NCI-H1105 (cell line): ENCODE measurements around the gene ISLR2.
A peak's percentile ranks its signal among the peaks of the same experiment; 100 is the strongest.
"Not testable (repeated sequence)": the region's sequence is repeated elsewhere in the genome, so short reads cannot be mapped to it uniquely, and the experiment has no call there.

Source experiments
- DNase-seq: peaks from one replicate; lab custom pipeline; 2025; lab: John Stamatoyannopoulos, UW

ISLR2 gene, protein sequence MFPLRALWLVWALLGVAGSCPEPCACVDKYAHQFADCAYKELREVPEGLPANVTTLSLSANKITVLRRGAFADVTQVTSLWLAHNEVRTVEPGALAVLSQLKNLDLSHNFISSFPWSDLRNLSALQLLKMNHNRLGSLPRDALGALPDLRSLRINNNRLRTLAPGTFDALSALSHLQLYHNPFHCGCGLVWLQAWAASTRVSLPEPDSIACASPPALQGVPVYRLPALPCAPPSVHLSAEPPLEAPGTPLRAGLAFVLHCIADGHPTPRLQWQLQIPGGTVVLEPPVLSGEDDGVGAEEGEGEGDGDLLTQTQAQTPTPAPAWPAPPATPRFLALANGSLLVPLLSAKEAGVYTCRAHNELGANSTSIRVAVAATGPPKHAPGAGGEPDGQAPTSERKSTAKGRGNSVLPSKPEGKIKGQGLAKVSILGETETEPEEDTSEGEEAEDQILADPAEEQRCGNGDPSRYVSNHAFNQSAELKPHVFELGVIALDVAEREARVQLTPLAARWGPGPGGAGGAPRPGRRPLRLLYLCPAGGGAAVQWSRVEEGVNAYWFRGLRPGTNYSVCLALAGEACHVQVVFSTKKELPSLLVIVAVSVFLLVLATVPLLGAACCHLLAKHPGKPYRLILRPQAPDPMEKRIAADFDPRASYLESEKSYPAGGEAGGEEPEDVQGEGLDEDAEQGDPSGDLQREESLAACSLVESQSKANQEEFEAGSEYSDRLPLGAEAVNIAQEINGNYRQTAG

DNA sequence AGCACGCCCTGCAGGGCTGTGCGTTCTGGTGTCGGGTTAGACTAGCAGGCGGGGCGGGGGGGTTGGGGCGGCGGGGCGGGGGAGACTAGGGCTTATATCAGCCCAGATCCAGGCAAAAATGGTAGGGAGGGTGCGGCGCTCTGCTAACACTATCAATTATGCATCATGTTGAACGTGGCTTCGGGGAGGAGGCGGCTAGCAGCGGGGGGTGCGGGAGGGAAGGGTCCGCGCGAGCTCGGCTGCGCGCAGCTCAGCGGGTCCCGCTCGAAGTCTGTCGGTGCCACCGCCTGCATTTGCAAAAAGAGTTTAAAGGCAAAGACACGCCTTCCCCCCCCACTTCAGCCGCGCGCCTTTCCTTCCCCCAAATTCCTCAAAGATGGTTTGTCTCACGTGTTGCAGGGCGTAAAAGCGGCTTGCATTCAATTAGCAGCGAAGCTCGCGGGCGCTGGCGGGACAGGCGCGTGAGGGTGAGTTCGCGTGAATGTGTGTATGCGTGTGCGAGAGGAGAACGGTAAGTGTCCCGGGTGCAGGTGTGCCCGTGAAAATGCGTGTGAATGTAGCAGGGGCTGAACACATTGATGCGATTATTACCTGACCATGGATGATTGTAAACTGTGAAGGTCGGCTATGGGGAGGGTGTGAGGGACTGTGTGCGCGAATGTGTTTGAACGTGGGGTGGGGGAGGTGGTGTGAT is at the start of gene ISLR2:
ISLR2 (plus strand) TSS at position 432 of the 694 bp plus-strand sequence. CDS start 2,169 bp downstream, outside the sequence.
- no peak for DNase-seq

DNA sequence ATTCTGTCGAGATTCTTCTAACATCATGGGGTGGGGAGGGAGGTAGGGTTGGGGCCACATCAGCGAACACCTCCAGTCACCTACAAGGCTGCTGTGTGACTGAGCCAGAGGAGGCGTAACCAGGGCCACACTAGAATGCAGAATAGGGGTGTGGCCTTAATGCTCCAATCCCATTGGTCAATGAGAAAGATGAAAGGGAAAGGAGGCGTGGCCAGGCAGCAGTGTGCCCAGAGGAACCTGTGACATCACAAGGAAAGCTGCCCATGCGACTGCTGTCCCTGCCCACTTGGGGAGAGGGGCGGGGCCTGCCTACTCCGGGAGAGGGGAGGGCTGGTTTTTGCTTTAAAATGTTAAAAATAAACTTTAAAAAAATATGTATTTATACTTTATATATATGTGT is 47.9 kb upstream of the ISLR2 start, which contains the start of gene GOLGA6A:
GOLGA6A (minus strand) TSS at position 101 of the 400 bp plus-strand sequence; CDS start at position 60, 41 bp downstream.
- not testable (repeated sequence) for DNase-seq

DNA sequence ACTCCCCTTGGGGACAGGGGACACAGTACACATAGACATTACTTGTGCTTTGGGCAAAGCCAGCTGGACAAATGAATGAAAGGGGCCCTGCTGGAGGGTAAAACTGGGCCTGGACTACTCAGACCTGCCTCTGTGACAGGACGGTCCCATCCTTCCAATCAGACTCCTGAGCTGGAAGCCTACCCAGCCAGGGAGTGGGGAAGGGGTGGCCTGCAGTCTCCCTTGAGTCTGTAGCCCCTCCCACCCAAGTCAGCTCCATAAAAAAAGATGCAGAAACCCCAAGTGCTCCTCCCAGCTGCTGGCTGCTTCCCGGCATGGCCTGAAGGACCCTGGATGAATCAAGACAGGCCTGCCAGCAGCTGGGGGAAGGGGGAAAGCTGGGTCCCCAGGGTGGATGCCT is 35.8 kb upstream of the ISLR2 start:
- not testable (repeated sequence) for DNase-seq

DNA sequence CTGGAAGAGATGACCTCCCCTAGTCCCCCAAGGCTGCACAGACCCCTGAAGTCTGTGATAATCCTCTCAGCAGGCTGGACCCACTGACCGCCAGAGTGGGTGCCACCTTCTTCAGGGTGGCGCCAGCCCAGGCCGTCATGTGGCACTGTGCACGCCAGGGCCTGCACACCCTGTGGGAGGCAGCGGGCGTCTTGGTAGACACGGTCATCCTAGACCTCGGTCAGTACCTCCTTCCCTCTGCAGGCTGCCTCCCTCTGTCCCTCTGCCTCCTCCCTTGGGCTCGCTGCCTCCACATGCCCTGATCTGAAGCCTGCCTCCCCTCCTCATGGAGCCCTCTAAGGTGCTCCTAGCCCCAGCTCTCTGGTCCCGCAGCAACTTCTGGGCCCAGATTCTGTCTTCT is 34.8 kb upstream of the ISLR2 start:
- not testable (repeated sequence) for DNase-seq

DNA sequence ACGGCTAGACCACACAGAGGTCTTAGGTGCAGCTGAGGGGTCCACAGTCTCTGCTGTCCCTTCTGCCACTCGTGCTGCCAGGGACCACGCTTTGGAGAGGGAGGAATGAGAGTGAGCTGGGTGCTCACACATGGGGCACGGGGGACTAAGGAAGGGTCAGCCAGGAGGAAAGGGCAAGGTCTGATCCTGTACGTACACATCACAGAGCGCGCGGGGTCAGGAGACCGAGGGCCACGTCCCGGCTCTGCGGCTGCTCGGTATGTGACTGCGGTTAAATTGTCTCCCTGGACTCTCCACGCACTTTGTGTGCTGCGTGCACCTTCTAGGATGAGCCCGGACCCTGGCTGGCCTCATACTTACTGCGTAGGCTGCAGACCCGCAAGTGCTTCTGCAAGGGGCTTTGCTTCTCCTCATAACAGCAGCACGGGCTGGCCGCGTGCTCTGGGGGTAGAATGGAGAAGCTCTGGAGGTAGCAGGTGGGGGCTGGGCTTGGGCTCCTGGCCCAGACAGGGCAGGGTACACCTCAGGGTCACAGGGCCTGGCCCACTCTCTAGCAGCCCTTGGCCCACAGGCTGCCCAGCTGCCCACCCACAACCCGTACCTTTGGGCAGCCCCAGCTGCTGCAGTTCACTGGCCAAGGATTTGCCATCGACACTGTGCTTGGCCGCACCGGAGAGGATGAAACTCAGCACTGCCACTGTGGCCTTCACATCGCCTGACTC is 33.5 kb upstream of the ISLR2 start:
- DNase-seq = not testable (repeated sequence)

DNA sequence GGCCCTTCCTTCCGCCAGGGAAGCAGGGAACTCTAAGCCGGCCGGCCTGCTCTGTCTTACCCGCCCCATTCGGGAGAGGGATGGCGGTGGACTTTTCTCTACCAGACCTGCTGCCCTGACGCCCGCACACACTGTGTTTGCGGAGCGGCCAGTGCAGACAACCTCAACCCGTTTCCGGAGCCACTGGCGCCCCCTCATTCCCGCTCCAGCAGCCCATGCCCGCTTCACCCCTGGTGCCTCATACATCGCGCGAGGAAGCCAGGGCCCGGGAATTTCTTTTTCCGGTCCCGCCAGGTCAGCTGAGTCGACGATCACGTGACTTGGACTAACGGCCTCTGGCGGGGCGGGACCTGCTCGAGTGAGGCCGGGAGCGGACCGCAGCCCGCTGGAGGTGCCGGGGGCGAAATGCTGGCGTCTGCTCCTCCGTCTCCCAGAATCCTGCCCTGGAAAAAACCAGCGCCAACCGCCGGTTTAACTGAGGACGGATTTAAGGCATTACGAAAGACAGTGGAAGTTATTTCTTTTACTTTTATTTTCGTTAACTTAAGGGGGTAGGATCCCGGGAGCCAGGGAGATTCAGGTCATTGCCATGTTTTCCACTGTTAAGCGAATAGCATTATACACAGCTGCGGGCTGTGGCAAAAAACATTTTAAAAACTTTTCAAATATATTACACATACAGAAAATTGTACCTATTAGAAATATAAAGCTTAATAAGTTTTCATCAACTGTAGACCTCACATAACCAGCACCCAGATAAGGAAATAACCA is 30.2 kb upstream of the ISLR2 start:
- not testable (repeated sequence) for DNase-seq

DNA sequence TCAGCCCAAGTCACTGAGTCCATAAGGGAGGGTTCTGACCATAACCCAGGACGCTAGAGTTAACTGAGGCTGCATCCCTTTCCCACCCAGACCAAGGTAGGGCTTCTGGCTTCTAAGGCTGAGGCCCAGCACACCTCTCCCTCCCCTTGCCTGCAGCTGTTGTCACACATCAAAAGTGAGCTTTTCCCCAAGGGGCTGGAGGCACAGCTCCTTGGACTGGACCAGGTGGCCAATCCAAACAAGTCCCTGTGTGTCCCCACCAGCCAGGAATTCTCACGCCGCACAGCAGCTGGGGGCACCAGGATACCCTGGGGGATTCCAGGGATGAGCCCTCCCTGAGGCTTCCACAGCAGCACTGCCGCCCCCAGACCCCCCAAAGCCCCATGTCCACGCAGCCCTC is 22.3 kb upstream of the ISLR2 start:
- DNase-seq = no peak

DNA sequence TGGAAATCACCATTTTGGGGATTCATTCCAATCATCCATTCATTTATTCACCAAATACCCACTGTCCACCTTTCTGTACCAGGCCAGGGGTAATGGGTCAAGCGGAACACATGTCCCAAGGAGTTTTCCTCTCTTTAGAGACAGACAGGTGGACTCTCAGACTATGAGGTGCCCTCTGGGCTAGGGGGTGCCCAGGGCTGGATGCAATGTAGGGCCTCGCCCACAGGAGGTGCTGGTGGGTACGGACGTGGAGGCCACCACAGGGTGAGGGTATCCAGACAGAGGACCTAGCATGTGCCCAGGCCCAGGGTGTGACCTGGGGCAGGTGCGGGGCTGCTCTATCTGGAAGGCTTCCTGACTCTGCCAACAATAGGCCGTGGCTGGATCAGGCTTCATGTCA is 21.8 kb upstream of the ISLR2 start:
- not testable (repeated sequence) for DNase-seq

DNA sequence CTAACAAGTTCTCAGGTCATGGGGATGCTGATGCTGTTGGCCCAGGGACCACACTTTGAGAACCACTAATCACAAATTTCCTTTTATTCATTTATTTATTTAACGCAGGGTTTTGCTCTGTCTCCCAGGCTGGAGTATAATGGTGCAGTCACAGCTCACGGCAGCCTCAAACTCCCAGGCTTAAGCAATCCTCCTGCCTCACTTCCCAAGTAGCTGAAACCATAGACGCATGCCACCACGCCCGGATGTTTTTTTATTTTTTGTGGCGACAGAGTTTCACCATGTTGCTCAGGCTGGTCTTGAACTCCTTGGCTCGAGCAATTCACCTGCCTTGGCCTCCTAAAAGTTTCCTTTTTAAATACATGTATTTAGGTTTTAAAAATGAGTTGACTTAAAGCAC is 20.7 kb upstream of the ISLR2 start:
- no peak for DNase-seq

DNA sequence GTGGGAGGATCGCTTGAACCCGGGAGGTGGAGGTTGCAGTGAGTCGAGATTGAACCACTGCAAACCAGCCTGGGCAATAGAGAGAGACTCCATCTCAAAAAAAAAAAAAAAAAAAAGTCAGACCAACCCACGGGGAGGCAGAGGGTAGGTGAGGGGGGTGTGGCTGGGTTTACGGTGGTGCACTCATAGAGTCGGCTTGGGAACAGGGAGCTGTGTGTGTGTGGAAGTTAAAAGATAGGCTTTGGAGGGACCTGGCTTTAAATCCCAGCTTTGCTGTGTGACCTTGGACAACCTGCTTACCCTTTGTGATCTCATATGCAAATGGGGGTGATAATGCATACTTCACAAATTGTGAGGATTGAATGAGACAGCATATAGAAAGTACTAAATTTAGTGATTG is 10.0 kb upstream of the ISLR2 start:
- DNase-seq = no peak

DNA sequence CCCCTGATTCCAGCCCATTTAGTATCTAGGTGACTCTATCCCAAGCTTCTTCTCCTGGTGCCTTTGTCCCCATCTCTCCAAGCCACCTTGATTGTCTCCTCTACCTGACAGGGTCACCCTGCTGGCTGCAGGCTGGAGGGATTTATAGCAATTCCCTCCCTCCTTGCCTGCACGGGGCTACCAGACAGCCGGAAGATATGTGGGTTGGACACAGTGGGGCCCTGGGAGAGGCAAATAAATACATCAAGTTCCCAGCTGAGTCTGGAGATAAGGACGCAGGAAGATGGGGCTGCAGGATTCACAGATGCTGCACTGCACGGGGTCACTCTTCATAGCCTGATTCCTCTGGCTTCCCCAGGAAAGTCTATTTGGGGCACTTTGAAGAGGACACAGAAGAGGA is 9.3 kb upstream of the ISLR2 start:
- no peak for DNase-seq

DNA sequence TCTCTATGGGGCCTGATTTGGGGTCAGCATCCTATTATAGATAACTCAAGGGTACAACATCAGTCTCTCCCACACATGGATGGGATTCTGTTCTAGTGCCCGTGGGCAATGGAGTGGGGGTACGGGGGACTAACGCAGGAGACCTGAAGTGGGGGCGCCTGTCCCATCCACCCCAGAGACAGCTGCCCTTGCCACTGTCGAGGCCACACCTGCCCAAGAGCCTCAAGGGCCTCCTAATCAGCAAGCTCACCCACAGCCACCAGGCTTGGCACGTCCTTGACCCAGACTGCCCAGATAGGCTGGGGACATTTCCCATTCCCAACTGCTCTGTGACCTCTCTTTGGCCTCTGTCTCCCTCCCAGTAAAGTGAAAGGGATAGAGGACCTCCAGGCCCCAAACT is 8.5 kb upstream of the ISLR2 start:
- no peak for DNase-seq

DNA sequence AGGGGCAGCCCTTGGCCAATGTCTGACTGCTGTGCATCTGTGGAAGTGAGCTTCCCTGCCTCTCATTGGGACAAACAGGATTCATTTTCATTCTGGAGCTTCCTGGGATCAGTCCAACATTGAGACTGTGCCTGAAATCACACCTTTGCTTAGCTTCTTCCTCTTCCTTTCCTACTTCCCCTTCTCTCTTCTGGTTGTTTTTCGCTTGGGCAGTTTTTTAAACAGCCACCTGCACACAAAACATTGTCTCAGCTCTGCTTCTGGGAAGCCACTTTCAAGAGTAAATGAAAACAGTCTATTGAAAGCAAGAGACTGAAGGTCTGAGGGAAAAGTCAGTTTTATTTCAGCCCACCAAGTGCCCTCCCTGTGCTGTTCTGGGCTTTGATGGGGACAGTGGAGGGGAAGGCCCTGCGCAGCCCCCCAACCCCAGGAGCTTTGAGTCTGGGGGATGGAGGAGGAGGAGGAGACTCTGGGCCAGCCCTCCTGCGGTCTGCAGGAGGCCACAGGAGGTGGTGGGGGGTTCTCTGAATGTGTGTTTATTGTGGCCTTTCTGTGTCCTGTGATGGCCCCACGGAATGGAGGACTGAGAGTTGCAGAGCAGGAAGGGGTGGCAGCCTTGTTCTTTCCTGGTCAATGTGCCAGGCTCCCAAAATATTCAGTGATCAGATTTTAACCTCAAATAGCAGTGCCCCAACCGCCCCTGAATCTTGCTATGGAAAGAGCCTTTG is 7.8 kb upstream of the ISLR2 start:
- no peak for DNase-seq

DNA sequence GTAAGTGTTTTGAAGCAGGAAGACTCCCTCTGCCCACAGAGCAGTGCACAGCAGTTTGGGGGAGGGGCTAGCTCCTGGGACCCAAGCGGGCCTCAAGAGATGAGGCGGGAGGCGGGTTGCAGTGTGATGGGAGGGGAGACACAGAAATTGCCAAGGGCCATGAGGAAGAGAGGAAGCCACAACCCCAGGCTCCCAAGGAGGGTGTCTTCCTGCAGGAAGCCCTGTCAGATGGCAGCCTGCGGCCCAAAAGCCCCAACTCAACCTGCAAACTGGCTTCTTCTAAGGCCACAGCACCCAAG is 7.3 kb upstream of the ISLR2 start:
- no peak for DNase-seq

DNA sequence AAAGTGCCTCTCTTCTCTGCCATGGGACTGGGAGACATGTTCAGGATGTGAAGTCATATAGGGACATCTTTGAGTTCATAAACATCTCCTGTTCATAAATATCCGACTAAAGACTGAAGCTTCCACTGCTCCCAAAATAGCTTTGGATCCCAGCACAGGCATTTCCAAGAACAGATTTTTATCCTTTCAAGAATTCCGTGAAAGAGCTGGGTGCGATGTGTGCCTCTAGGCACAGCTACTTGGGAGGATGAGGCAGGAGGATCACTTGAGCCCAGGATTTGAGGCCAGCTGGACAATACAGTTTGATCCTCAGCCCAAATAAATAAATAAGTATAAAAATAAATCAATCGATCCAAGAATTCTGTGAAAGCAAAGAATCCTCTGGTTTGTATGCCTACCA is 6.7 kb upstream of the ISLR2 start:
- DNase-seq = no peak

DNA sequence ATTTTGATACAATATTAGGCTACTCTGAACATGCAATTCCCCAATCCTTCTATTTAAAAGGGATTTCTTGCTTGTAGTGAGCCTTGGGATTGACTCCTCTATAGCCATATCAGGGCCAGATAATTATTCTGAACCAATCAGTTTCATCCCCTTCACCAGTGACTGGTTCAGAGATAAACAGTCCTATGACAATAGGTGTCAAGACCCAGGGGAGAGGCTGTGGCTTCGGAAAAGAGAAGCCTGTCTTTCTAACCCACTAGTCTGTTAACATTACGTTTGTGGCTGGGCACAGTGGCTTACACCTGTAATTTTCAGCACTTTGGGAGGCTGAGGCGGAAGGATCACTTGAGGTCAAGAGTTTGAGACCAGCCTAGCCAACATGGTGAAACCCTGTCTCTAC is 6.2 kb upstream of the ISLR2 start:
- no peak for DNase-seq

DNA sequence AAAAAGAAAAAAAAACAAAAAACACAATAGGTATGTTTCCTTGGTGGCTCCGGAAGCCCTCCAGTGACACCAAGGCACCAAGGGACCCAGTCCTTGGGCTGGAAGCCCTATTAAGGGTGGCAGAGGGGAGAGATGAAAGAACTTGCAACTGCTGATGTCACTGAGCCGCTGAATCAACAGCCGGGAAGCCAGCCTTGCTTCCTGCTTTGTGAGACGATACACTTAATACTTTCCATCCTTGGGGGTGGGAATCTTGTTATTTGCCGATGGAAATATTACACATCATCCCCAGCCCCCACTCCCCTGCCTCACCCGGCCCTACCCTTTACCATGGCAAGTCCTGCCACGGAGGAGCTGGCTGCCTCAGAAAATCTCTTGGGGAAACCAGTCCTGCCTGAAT is 5.6 kb upstream of the ISLR2 start:
- no peak for DNase-seq

DNA sequence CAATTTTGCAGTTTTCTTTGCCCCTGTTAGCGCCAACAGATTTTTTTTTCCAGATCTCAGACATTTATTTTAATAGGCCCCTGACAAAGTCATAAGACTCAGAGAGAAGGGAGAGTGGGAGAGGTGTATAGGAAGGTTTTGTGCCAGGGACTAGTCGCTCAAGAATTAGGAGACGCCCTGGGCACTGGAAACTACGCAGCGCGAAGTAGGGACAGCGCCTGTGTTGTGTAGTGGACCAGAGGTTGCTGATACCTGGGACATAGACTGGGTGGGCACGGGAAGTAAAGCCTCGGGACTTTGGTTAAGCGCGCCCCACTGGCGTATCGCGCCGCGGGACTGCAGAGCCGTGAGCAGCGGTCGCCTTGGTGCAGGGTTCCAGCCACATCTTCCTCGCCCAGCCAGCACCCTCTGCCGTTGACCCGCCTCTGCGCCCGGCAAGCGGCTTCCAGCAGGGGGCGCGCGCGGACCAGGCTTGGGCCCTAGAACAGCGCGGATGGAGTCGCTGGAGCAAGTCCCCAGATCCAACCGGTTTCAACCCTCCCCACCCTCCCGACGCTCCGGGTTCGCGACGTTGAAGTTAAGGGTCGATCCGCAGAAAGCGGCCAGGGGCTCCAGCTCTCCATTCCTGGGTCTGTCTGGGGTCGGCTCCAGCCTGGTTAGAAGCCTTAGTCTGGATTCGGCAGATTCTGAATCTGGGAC is 3.0 kb upstream of the ISLR2 start:
- DNase-seq = peak; percentile 66

DNA sequence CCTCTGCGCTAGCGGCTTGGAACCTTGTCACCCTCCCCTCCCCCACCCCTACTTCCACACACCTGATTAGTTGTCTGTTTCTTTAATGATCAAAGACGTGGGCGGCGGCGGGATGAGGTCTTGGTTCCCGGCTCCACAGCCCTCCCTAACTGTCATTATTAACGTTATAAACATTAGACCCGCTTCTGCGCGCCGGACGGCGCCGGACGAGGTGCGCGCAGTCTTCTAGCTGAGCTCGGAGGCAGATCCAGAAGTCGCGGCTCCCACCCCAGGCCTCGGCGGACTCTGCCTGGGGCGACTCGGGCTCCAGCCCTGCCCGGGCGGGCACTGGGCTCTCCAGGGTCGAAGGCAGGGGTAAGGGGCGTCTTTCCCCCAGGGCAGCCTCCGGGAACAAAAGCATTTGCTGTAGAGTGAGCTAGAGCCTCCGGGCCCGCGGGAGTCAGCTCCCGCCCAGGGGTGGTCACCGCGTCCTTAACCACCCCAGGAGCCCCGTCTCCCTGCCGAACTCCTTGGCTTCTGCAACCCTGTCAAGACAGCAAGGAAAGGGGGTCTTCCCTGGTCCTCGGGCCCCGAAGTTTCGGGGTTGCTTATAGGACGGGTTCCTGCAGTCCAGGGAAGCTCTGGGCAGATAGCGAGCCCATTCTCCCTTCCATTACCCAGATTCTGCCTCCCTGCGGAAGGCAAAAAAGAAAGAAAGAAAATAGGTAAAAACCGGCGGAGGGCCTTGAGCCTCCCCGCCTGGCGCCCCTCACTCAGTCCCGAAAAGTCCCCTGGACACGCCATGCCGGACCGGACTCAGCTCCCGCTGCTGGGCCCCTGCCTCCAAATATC is 2.2 kb upstream of the ISLR2 start:
- DNase-seq = no peak
